Skeletal muscle tissue (tissue), 4 donors: ENCODE data around the gene MTREX. TPM values are rescaled to one million over a fixed set of nuclear protein-coding genes. Genes with fewer than 3 reads are reported as not detected.

Experiments
- H3K27ac ChIP-seq: one replicate; pipeline ENCODE4 v1.7.0; 2013; ENCODE audit warnings: mild to moderate bottlenecking, low read depth, low read length, inconsistent platforms
- H3K27me3 ChIP-seq, 3 donors: one replicate each; pipeline ENCODE4 v1.7.0; 2013; ENCODE audit warnings: low read length in 3 of 3; ENCODE audit not compliant: control insufficient read depth in 3 of 3, insufficient read depth in 3 of 3
- H3K36me3 ChIP-seq, 3 donors: one replicate each; pipeline ENCODE4 v1.7.0; 2013; ENCODE audit warnings: low read length in 3 of 3; ENCODE audit not compliant: control insufficient read depth in 3 of 3, insufficient read depth in 3 of 3
- H3K4me1 ChIP-seq, 3 donors: one replicate each; pipeline ENCODE4 v1.7.0; 2013; ENCODE audit warnings: low read length in 3 of 3, mild to moderate bottlenecking in 3 of 3; ENCODE audit not compliant: control insufficient read depth in 3 of 3, insufficient read depth in 3 of 3
- H3K4me3 ChIP-seq, 3 donors: one replicate each; pipeline ENCODE4 v1.7.0; 2013; ENCODE audit warnings: low read length in 3 of 3
- H3K9ac ChIP-seq, 3 donors: one replicate each; pipeline ENCODE4 v1.7.0; 2013; ENCODE audit warnings: low read length in 3 of 3, mild to moderate bottlenecking in 3 of 3, moderate library complexity in 2 of 3, low read depth in 1 of 3
- H3K9me3 ChIP-seq, 3 donors: one replicate each; pipeline ENCODE4 v1.7.0; 2013; ENCODE audit warnings: low read length in 3 of 3; ENCODE audit not compliant: control insufficient read depth in 3 of 3
- total RNA-seq: library from RNA; depleted of rRNA; stranded (reverse); fragments of >200 nt; gene quantifications from one replicate; pipeline ENCODE4 v1.2.3, GENCODE V29; 2014
- donor health status: Osteomylitis.

MTREX gene
- total RNA-seq, 1 donor from 2014 or later = 85.1 TPM

DNA sequence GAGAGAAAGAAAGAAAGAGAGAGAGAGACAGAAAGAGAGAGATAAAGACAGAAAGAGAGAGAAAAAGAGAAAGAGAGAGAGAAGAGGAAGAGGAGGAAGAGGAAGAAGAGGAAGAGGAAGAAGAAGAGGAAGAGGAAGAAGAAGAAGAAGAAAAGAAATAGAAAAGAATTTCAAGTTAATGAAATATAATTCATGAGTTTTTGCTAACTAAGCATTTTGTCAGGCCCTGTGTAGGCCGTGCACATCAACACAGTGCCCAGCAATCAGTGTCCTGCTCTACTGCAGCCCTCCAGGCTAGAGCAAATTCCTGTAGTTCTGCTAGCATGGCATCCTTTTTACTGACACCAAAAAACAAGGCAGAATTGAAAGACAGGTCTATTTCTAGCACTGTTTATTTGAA lies 164.9 kb downstream of the MTREX start:
- Histone ChIP-seq H3K4me3 (no peak overlapping the region), H3K27ac (no peak overlapping the region), H3K9me3 (no peaks in the 10 kb centered on the region), H3K36me3 (peaks cover 0 to 2% (median 2%) of the 10 kb centered on the region in 3 donors), H3K27me3 (no peaks in the 10 kb centered on the region), H3K9ac (no peak overlapping the region), H3K4me1 (peaks cover 0 to 10% (median 7%) of the 10 kb centered on the region in 3 donors)

Other genes starting within 250 kb of the MTREX start
- 0.52 TPM for gene GZMA, start 205.3 kb upstream of the MTREX start, total RNA-seq
- gene GPX8, start 147.8 kb upstream of the MTREX start, total RNA-seq = 23.5 TPM
- gene CDC20B, start 134.8 kb upstream of the MTREX start, total RNA-seq = not detected
- gene MCIDAS, start 80.7 kb upstream of the MTREX start, total RNA-seq = not detected
- not detected for gene CCNO, start 74.4 kb upstream of the MTREX start, total RNA-seq
- 20.4 TPM for gene DHX29, start 295 bp upstream of the MTREX start, total RNA-seq
- gene PLPP1, start 227.0 kb downstream of the MTREX start, total RNA-seq = 101 TPM